ENCODE results near the gene CRACR2A.

Gene CRACR2A

DNA sequence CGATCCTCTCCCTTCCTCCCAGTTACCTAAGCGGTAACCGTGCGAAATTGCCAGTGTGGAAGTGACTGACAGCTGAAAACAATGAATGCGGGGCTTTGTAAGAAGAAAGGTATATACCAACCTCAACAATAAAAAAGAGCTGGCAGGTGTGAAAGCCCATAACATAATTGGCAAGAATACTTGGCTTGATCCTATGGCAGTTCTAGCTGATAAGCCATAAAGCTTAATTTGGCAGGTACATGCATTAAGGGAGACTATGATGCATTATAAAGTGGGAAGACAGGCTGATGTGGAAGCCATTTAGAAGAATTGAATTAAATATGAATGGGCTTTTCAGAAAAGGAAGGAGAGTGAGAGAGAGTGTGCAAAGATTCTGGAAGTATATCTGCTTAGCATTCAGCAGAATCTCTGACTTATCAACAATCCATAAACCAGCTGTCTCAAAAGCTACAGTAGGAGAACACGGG is 71.3 kb downstream of the CRACR2A start:
- DNase-seq (ENCODE audit: low spot score): no peak

GRCh38 chr12:3680919-3681594 is 71.9 kb downstream of the CRACR2A start:
- no peak for DNase-seq (ENCODE audit: low spot score)

- DNase-seq (ENCODE audit: low spot score): no peak
These were observed 73.1 kb downstream of the CRACR2A start for GRCh38 chr12:3679831-3680230.

DNA sequence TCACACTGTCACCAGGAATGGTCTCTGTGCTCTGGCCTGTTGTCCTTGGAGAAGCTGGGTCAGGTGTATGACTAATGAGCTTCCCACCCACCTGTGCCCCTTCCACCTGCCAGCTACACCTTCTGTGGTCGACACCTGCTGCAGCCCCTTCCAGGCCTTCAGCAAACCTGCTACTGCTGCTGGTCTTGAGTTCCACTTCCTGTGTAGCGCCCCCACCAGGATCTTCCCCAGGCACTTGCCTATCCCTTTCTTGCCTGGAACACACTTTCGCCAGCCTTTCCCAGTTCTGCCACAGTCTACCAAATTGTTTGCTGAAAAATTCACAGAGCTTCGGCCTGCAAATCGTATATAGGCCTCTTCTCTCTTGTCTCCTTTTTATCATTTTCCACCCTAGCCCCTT is 75.3 kb downstream of the CRACR2A start:
- DNase-seq (ENCODE audit: low spot score): no peak

- no peak for DNase-seq (ENCODE audit: low spot score)
These were observed 78.8 kb downstream of the CRACR2A start for GRCh38 chr12:3673981-3674708.

DNA sequence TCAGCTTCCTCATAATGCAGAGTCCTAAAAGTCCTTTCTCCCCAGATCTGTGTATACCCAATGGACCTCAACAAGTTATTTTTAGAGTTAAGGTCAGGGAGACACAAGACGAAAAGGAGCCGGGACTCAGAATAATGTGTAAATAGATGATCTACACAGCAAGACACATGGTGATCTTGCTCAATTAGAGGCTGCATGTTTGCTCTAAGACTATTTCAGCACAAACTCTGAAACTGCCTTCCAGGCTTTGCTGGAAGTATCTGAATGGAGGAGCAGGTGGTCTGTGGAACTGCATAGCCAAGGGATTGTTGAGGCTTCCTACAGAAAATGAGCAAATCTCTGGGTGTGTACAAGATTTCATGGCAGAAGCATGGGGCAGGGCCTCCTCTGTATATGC is 80.8 kb downstream of the CRACR2A start:
- DNase-seq (ENCODE audit: low spot score): no peak

- DNase-seq (ENCODE audit: low spot score): no peak
These were observed 81.4 kb downstream of the CRACR2A start for GRCh38 chr12:3671330-3672112.

DNA sequence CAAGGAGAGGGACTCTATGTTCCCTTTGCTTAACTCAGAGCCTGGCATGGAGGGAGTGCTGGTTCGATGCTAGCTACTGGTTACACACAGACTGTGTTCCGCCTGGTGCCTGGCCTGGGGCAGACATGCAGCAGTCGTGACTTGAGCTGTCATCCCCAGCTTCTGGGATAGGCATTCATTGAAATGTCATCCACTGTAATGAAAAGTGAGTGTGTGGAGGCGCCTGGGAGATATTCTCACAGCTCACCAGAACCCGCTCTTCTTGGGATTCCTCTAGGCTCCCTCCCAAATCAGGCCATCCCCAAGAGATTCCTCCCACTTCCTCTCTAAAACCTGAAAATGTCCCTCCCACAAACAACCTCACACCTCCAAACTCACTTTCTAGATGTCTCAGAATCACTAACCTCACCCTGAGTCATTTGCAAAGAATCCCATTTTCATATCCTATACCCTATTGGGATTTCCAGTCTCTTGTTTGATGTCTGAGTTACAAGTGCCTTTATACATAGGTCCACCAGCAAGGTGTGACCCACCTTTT is 82.8 kb downstream of the CRACR2A start:
- no peak for DNase-seq (ENCODE audit: low spot score)

GRCh38 chr12:3669594-3669993 is 83.3 kb downstream of the CRACR2A start:
- DNase-seq (ENCODE audit: low spot score): no peak

DNA sequence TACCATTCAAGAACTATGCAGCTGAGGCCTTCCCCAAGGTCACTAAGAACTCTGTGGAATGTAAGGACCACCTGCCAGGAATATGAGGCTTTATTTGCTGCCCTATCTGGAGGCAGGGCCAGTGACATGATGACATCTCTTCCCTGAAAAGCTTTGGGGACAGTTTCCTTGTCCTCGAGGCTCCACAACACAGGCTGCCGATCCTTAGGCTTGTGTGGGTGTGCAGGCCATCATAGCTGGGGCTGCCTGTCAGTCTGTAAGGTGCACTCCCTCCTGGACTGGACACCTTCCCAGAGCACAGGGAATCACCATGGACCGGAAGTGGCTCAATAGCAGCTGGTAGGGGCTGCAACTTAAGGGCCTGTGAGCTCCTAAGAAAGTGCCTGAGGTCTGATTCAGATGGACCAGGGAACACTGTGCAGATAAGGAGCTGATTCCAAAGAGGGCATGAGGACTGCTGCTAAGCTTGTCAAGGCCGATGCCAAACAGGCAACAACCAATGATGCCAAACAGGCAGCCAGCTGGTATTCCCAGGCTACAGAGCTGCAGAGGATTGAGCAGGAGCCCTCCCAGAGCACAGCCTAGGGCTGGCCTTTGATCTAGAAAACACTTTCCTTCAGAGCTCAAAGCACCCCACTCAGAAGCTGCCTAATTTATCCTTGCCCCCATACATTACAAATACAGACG is 84.3 kb downstream of the CRACR2A start:
- no peak for DNase-seq (ENCODE audit: low spot score)

- DNase-seq (ENCODE audit: low spot score): no peak
These were observed 85.4 kb downstream of the CRACR2A start for GRCh38 chr12:3667485-3667884.

- no peak for DNase-seq (ENCODE audit: low spot score)
These were observed 86.5 kb downstream of the CRACR2A start for GRCh38 chr12:3666441-3666840.

DNA sequence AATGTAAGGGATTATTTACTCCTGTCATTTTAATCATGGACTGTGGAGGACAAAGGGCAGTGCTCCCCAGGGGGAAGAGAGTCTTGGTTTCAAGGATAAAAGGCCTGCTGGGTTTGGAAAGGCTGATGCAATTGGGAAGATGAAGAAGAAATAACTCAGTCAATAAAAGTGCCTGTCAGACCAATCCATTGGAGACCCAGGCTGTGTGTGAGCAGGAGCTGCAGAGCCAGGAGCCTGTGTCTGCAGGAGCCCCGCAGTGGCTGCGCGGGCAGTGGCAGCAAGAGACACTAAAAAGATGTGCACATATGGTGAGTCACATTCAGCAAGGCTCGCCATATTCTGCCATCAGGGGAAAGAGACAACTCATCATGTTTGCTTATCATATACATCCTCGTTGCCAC is 90.4 kb downstream of the CRACR2A start:
- no peak for DNase-seq (ENCODE audit: low spot score)

DNA sequence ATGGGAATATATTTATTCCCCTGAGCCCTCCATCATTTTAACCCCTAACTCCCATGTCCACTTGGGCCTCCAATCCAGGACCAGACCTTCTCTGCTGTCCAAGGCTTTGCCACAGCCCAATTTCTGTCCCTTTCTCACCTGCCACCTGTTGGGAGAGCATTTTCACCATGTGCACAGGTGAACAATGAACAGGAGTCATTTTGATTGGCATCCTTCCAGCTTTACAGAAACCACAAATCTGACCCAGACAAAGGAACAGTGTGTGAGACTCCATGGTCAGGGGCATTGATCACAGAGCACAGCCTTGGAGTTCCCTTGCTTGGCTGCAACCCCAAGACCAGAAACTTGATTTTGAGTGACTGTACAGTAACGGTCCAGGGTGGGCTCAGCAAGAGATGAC is 91.9 kb downstream of the CRACR2A start:
- DNase-seq (ENCODE audit: low spot score): no peak

DNA sequence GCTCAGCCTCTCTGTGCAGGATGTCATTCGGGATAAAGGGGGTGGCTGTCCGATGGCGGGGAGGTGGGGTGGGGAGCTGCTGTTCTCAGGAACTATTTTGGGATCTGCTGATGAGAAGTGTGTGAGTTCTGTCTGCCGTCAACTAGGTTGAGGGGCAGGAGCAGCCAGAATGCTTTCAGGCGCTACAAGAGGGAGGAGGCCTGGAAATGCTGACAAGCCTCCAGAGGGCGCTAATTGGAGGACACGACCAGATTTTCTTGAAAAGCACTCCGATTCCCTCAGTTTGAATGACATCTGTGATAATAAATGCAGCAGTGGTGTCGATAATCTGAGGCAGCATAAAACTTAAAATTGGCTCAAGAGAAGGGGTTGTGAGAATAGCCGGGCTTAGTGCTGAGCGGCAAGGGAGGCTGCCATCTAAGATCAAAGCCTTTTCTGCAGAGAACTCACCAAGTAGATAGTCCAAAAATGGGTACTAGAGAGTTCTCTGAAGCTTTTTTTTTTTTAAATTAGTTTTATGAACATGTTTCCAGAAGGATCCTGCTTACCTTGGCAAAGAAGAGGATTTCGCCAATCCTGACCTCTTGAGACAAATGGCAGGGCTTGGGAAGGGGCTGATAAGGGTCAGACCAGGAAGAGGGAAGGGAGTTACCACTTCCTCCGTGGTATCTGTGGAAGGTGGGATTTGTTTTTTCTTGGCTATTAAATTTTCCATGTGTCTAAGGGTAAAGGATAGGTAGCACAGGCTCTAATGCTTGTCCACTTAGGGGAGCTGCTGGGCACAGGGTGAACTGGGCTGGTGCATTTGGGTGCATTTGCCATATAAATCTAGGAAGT is 94.4 kb downstream of the CRACR2A start:
- peak; percentile 40 for DNase-seq (ENCODE audit: low spot score)

GRCh38 chr12:3656946-3657622 is 95.8 kb downstream of the CRACR2A start:
- DNase-seq (ENCODE audit: low spot score): no peak

DNA sequence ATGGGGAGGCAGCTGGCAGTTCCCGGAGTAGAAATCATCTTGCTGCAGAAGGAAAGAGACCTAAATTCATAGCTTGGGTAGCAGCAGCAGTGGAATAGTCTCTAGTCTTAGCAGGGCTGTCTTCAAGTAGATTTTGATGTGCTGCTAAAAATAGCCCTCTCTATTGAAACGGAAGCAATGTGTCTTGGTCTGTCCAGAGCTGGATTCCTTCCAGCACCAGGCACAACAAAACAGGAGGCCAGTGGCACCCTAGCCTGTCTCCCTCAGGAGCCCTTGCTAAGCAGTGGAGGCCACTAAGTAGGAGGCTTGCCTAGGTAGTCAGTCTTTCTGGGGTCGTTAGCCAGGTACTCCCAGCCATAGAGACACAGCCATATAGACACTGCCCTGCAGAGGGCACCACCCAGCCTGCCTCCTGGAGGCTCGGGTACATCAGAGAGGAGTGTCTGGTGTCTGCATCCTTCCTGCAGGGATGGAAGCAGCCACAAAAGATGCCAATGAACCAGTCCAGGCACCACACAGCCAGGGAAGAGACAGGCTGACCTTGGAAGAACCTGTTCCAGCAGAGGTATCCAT is 97.5 kb downstream of the CRACR2A start:
- DNase-seq (ENCODE audit: low spot score): peak; percentile 37

- no peak for DNase-seq (ENCODE audit: low spot score)
These were observed 101.1 kb downstream of the CRACR2A start for GRCh38 chr12:3651585-3652424.

GRCh38 chr12:3647504-3647903 is 105.4 kb downstream of the CRACR2A start:
- DNase-seq (ENCODE audit: low spot score): no peak
